Stomach smooth muscle (tissue), 2 donors: Measurements from ENCODE around the gene LARGE2.
A peak's percentile ranks its signal among the peaks of the same experiment; 100 is the strongest.

Source experiments
- H3K27ac ChIP-seq: one replicate; pipeline ENCODE4 v1.7.0; 2013; ENCODE audit warnings: mild to moderate bottlenecking, low read length, inconsistent platforms
- H3K27me3 ChIP-seq, 2 donors: one replicate each; pipeline ENCODE4 v1.7.0; 2013; ENCODE audit warnings: low read length in 2 of 2; ENCODE audit not compliant: insufficient read depth in 2 of 2, control insufficient read depth in 1 of 2
- H3K36me3 ChIP-seq, 2 donors: one replicate each; pipeline ENCODE4 v1.7.0; 2013; ENCODE audit warnings: low read length in 2 of 2; ENCODE audit not compliant: control insufficient read depth in 2 of 2, insufficient read depth in 2 of 2
- H3K4me1 ChIP-seq: one replicate; pipeline ENCODE4 v1.7.0; 2013; ENCODE audit warnings: low read length; ENCODE audit not compliant: control insufficient read depth, insufficient read depth
- H3K4me3 ChIP-seq, 2 donors: one replicate each; pipeline ENCODE4 v1.7.0; 2013; ENCODE audit warnings: low read length in 2 of 2
- H3K9ac ChIP-seq, 2 donors: one replicate each; pipeline ENCODE4 v1.7.0; 2013; ENCODE audit warnings: low read length in 2 of 2, mild to moderate bottlenecking in 1 of 2
- H3K9me3 ChIP-seq, 2 donors: one replicate each; pipeline ENCODE4 v1.7.0; 2013; ENCODE audit warnings: low read length in 2 of 2; ENCODE audit not compliant: control insufficient read depth in 2 of 2
- donor health status: healthy.
- donor health status: Pancreatic carcinoma.

Gene LARGE2

GRCh38 chr11:45906096-45906682, 16.3 kb upstream of the LARGE2 start:
- Histone ChIP-seq H3K9ac (no peak overlapping the region), H3K27me3 (no peaks in the 10 kb centered on the region), H3K9me3 (no peaks in the 10 kb centered on the region), H3K4me3 (no peak overlapping the region), H3K36me3 (peaks cover 5 to 21% of the 10 kb centered on the region in 2 donors), H3K4me1 (peaks cover 10% of the 10 kb centered on the region), H3K27ac (no peak overlapping the region)

- Histone ChIP-seq H3K27ac (no peak within 1 kb of the TSS), H3K9me3 (no peaks in the 10 kb centered on the region), H3K36me3 (peaks cover 5 to 24% of the 10 kb centered on the region in 2 donors), H3K27me3 (no peaks in the 10 kb centered on the region), H3K9ac (no peak within 1 kb of the TSS), H3K4me1 (peaks cover 8% of the 10 kb centered on the region), H3K4me3 (no peak within 1 kb of the TSS)
These were observed 15.4 kb upstream of the LARGE2 start, which contains the start of gene FREY1 for GRCh38 chr11:45906965-45907611. Gene FREY1 (minus strand): TSS chr11:45907271. CDS start chr11:45907245, 26 bp downstream.

DNA sequence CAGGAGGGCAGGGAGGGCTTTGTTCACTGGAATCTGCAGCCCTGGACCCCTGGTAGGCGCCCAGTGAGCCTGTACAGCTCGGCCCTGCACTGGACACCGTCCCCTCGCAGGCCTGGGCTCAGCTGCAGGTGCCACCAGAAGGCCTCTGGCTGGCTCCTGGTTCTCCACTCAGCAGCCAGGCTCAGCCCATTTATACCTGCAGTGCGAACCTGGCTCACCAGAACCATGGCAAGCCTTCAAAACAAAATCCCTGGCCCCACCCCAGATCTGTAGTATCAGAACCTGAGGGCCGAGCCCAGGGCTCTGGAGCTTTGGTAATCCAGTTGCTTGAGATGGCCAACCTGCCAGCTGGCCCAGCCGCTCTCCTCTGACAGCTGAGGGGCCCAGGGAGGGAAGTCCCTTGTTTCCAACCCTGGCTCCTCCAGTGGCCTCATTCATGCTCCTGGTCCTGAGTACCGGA, 14.5 kb upstream of the LARGE2 start:
- no peaks in the 10 kb centered on the region for H3K27me3 ChIP-seq
- no peaks in the 10 kb centered on the region for H3K9me3 ChIP-seq
- H3K4me1 ChIP-seq = peaks cover 8% of the 10 kb centered on the region
- peaks cover 5 to 24% of the 10 kb centered on the region in 2 donors for H3K36me3 ChIP-seq
- no peak overlapping the region for H3K9ac ChIP-seq
- H3K27ac ChIP-seq = no peak overlapping the region
- H3K4me3 ChIP-seq = no peak overlapping the region

- peaks cover 8% of the 10 kb centered on the region for H3K4me1 ChIP-seq
- H3K27me3 ChIP-seq = no peaks in the 10 kb centered on the region
- no peaks in the 10 kb centered on the region for H3K9me3 ChIP-seq
- peaks cover 15 to 29% of the 10 kb centered on the region in 2 donors for H3K36me3 ChIP-seq
- H3K9ac ChIP-seq = no peak overlapping the region
- H3K4me3 ChIP-seq = no peak overlapping the region
- no peak overlapping the region for H3K27ac ChIP-seq
These were observed 12.6 kb upstream of the LARGE2 start for GRCh38 chr11:45909594-45910475.

DNA sequence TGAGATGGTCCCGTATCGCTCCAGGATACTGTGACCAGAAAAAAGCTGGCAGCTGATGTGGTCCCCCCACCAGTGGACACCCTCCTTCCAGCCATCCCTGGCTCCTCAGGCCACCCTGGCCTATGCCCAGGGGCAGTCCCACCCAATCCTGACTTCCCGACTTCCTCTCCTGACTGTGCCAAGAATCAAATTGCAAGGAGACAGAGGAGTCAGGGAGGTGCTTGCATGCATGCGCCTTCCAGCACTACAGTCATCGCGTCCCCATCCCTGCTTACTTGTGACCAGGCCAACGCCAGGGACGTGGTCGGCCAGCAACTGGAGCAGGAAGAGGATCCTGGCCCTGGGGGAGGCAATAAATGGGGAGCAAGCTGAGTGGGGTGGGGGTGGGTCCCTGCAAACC, 11.8 kb upstream of the LARGE2 start:
- H3K9me3 ChIP-seq = no peaks in the 10 kb centered on the region
- H3K36me3 ChIP-seq = peaks cover 20 to 36% of the 10 kb centered on the region in 2 donors
- H3K9ac ChIP-seq = no peak overlapping the region
- H3K27ac ChIP-seq = no peak overlapping the region
- peaks cover 8% of the 10 kb centered on the region for H3K4me1 ChIP-seq
- no peaks in the 10 kb centered on the region for H3K27me3 ChIP-seq
- no peak overlapping the region for H3K4me3 ChIP-seq

DNA sequence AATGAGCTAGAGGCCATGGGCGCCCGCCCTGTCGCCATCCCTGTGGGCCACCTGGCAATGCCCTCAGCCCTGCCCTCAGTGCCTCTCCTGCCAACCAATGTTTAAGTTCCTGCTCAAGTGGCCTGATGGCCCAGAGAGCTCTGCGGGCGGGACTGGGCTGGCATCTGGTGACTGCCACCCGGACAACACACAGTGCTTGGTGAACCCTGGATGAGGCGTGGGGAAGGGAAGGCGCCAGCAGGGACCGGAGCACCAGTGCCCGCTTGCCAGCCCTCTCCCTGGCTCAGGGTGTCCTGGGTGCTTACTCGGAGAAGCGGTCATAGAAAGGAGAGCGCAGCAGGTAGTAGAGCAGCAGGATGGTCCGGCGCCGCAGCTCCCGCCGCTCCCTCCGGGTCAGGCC, 8.9 kb upstream of the LARGE2 start:
- Histone ChIP-seq H3K27ac (no peak overlapping the region), H3K27me3 (no peaks in the 10 kb centered on the region), H3K36me3 (peaks cover 21 to 41% of the 10 kb centered on the region in 2 donors), H3K4me1 (peaks cover 16% of the 10 kb centered on the region), H3K9me3 (no peaks in the 10 kb centered on the region), H3K4me3 (no peak overlapping the region), H3K9ac (no peak overlapping the region)

- peaks cover 19% of the 10 kb centered on the region for H3K4me1 ChIP-seq
- no peaks in the 10 kb centered on the region for H3K27me3 ChIP-seq
- peaks cover 21 to 41% of the 10 kb centered on the region in 2 donors for H3K36me3 ChIP-seq
- H3K4me3 ChIP-seq = no peak overlapping the region
- H3K9me3 ChIP-seq = no peaks in the 10 kb centered on the region
- no peak overlapping the region for H3K27ac ChIP-seq
- H3K9ac ChIP-seq = no peak overlapping the region
These were observed 8.4 kb upstream of the LARGE2 start for GRCh38 chr11:45913942-45914635.

GRCh38 chr11:45915446-45915845, 7.0 kb upstream of the LARGE2 start:
- Histone ChIP-seq H3K4me1 (peaks cover 19% of the 10 kb centered on the region), H3K36me3 (peaks cover 19 to 36% of the 10 kb centered on the region in 2 donors), H3K9ac (no peak overlapping the region), H3K4me3 (no peak overlapping the region), H3K9me3 (no peaks in the 10 kb centered on the region), H3K27ac (no peak overlapping the region), H3K27me3 (no peaks in the 10 kb centered on the region)

DNA sequence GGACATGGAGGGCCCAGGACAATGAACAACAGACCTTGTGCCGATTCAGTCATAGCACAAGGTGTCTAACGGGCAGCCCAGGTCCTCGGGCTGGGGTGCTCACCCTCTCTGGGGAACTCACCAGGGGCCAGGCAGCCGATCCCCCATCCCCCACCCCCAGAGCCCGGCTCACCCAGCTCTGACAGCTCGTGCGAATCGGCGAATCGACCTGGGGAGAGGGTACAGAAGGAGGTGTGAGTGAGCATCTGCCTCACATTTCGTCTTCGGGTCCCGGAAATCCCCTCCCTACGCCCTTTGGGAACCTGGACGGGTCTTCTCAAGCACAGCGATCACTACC, 5.2 kb upstream of the LARGE2 start:
- H3K4me1 ChIP-seq = peaks cover 25% of the 10 kb centered on the region
- peak overlapping the region; percentile 93 for H3K27ac ChIP-seq
- peaks cover 9 to 12% of the 10 kb centered on the region in 2 donors for H3K27me3 ChIP-seq
- peaks cover 16 to 29% of the 10 kb centered on the region in 2 donors for H3K36me3 ChIP-seq
- H3K4me3 ChIP-seq = peak overlapping the region; percentile 98 to 99
- peak overlapping the region; percentile 98 to 99 for H3K9ac ChIP-seq
- no peaks in the 10 kb centered on the region for H3K9me3 ChIP-seq

DNA sequence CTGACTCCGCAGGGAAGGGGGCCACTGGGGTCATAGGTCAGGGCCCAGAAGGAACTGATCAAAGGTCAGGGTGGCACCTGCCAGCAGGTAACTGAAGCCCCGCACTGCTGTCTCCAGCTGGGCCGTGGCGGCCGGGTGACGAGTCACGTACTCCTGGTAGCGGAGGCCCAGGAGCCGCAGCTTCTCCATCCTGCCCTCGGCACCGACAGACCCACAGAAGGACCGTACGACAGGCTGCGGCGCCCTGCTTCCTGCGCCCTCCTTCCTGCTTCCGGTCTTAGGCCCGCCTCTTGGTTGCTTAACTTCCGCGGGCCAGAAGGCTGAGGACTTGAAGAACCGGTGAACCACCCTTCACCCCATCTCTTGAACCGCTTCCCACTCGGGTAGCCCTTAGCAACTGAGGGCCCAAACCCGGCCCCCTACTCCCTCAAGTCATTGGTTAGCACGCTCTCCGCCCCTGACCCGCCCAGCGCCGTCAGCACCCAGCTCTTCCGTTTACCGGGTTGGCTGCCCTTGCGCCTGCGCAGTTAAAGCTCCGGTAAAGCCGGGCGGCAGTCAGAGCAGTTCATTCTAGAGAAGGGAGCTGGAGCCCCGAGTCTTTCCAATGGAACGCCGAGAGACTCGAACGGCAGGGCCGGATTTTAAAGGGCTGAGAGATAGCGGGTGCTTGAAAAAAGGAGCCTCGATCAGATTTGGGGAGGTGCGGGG, 4.7 kb upstream of the LARGE2 start, which contains the start of gene PEX16:
TSS of gene PEX16 (minus strand) at position 255 of the 708 bp plus-strand sequence. CDS start at position 189, 66 bp downstream.
- Histone ChIP-seq H3K36me3 (peaks cover 16 to 29% of the 10 kb centered on the region in 2 donors), H3K4me3 (peak within 1 kb of the TSS; percentile 98 to 99), H3K9me3 (no peaks in the 10 kb centered on the region), H3K27me3 (peaks cover 9 to 17% of the 10 kb centered on the region in 2 donors), H3K9ac (peak within 1 kb of the TSS; percentile 98 to 99), H3K27ac (peak within 1 kb of the TSS; percentile 93), H3K4me1 (peaks cover 30% of the 10 kb centered on the region)
